Mucosa of descending colon (tissue), 3 donors: ENCODE data around the gene DLG1. TPM values are rescaled to one million over a fixed set of nuclear protein-coding genes. Genes with fewer than 3 reads are reported as not detected.

Experiments
- ATAC-seq: fragments of 200-7000 bp; cut with Tn5 transposase; one replicate; pipeline ENCODE4 v1.9.1; 2020; ENCODE audit warnings: mild to moderate bottlenecking, moderate library complexity
- DNase-seq, 3 donors: peaks; one replicate each; pipeline ENCODE4 v3.0.0-alpha.2; 2020
- H3K36me3 ChIP-seq: fragments of 200-600 bp; one replicate; pipeline ENCODE4 v1.8.0; 2021; ENCODE audit warnings: low read depth, mild to moderate bottlenecking
- H3K4me1 ChIP-seq: fragments of 200-600 bp; one replicate; pipeline ENCODE4 v1.8.0; 2021; ENCODE audit warnings: low read depth, mild to moderate bottlenecking
- H3K4me3 ChIP-seq: fragments of 200-600 bp; one replicate; pipeline ENCODE4 v1.8.0; 2021; ENCODE audit warnings: mild to moderate bottlenecking
- H3K9me3 ChIP-seq: fragments of 200-600 bp; one replicate; pipeline ENCODE4 v1.8.0; 2021; ENCODE audit warnings: mild to moderate bottlenecking
- intact Hi-C, 2 donors: fragments of 100-400 bp; cut with DNase I in 1 of 2; cut with micrococcal nuclease in 1 of 2; formaldehyde crosslinking; loops; one replicate each; pipeline versions ENCODE4 v1.11.0 to v1.11.1; 2022; cut with DNase I, micrococcal nuclease
- total RNA-seq, 3 donors: library from RNA; stranded (reverse); fragmentation: NEBNext Ultra II Directional in 2 of 3; extraction: Animal tissue kit (Norgen Biotek cat#: 25700) in 2 of 3; gene quantifications; one replicate each; pipeline versions ENCODE4 v1.2.1 to v1.2.4, GENCODE V29; 2021 to 2023
- TF ChIP-seq, protein P1 (sequence below): fragments of 200-600 bp; IDR thresholded peaks from one replicate; pipeline ENCODE4 v1.8.0; 2022; ENCODE audit warnings: antibody characterized with exemption, mild to moderate bottlenecking
- donor health status: DM: no; HTN: no; CAD: no; lungs with moderate emphysema.
- donor health status: DM: no; HTN: no; CAD: no.
- donor health status: DM: no; HTN: yes; CAD: no.

DLG1 gene
- total RNA-seq, 3 donors from 2014 or later, result 107 to 163 (median 134) TPM

DNA sequence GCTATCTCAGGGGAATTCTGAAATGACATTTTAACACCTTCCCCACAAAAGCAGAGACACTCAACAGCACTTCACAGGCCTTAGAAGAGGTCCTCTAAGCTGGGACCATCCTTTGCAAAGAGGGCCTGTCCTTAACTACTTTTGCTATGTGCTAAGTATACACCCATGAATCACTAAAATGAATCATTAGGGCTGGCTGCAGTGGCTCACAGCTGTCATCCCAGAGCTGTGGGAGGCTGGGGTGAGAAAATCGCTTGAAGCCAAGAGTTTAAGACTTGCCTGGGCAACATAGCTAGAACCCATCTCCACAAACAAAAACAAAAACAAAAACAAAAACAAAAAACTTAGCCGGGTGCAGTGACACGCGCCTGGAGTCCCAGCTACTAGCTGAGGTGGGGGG, 214.9 kb downstream of the DLG1 start:
- DNase-seq, result no peak
- Histone ChIP-seq H3K9me3 (no peaks in the 10 kb centered on the region), H3K4me3 (no peak overlapping the region), H3K36me3 (no peaks in the 10 kb centered on the region), H3K4me1 (no peaks in the 10 kb centered on the region)
- peak; percentile 21 for ATAC-seq
- TF ChIP-seq, protein P1, sequence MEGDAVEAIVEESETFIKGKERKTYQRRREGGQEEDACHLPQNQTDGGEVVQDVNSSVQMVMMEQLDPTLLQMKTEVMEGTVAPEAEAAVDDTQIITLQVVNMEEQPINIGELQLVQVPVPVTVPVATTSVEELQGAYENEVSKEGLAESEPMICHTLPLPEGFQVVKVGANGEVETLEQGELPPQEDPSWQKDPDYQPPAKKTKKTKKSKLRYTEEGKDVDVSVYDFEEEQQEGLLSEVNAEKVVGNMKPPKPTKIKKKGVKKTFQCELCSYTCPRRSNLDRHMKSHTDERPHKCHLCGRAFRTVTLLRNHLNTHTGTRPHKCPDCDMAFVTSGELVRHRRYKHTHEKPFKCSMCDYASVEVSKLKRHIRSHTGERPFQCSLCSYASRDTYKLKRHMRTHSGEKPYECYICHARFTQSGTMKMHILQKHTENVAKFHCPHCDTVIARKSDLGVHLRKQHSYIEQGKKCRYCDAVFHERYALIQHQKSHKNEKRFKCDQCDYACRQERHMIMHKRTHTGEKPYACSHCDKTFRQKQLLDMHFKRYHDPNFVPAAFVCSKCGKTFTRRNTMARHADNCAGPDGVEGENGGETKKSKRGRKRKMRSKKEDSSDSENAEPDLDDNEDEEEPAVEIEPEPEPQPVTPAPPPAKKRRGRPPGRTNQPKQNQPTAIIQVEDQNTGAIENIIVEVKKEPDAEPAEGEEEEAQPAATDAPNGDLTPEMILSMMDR, result no peak
- intact Hi-C loops, result no loop called here

DNA sequence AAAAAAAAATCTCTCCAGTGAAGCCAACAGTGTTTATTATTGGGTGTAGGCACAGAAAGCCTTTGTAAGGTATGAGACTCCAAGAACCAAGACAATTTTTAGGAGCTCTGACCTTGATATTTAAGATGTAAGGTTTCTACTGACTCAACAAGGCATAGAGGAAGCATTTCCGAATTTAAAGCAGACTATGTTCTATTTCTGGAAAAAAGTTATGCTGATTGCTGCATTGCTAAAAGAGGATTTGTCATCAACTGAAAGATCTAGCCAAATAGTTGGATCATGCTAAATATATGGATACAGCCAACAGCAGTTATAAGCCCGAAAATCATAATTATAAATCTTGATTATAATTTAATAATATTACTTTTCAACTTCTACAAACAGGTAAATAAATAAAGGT, 215.5 kb downstream of the DLG1 start:
- Histone ChIP-seq H3K4me3 (no peak overlapping the region), H3K9me3 (no peaks in the 10 kb centered on the region), H3K36me3 (no peaks in the 10 kb centered on the region), H3K4me1 (no peaks in the 10 kb centered on the region)
- ATAC-seq (no peak), DNase-seq (no peak)
- intact Hi-C loops, result no loop called here
- TF ChIP-seq, protein P1, result no peak

DNA sequence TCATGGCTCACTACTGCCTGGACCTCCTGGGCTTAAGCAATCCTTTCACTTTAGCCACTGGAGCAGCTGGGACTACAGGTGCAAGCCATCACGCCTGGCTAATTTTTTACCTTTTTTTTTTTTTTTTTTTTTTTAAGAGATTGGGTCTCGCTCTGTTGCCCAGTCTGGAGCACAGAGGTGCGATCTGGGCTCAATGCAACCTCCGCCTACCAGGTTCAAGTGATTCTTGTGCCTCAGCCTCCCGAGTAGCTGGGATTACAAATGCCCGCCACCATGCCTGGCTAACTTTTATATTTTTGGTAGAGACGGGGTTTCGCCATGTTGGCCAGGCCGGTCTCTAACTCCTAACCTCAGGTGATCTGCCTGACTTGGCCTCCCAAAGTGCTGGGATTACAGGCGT, 218.1 kb downstream of the DLG1 start:
- Histone ChIP-seq H3K36me3 (no peaks in the 10 kb centered on the region), H3K4me3 (no peak overlapping the region), H3K9me3 (no peaks in the 10 kb centered on the region), H3K4me1 (no peaks in the 10 kb centered on the region)
- DNase-seq (no peak), ATAC-seq (no peak)
- TF ChIP-seq, protein P1, result no peak
- intact Hi-C loops, result no loop called here

DNA sequence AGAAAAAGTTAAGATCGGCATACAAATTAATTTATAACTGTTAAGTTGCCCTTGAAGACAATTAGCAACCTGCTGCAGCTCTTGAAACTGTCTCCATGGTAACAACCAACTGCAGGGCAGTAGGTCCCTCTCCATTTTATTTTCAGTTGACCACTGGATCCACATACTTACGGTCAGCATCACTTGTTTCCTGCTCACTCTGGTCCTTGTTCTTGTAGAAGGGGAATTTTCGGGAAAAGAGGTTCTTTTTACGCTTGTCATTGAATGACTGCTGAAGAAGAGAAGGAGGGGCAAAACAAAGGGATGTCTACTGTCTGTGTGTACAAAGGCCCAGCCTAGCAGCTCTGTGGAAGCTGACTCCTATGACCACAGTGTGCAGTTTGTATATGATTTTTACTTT, 222.0 kb downstream of the DLG1 start:
- H3K4me3 ChIP-seq, result no peak overlapping the region
- no peaks in the 10 kb centered on the region for H3K4me1 ChIP-seq
- intact Hi-C loops, result no loop called here
- DNase-seq (no peak), ATAC-seq (no peak)
- H3K9me3 ChIP-seq, result no peaks in the 10 kb centered on the region
- TF ChIP-seq, protein P1, result no peak
- no peaks in the 10 kb centered on the region for H3K36me3 ChIP-seq

DNA sequence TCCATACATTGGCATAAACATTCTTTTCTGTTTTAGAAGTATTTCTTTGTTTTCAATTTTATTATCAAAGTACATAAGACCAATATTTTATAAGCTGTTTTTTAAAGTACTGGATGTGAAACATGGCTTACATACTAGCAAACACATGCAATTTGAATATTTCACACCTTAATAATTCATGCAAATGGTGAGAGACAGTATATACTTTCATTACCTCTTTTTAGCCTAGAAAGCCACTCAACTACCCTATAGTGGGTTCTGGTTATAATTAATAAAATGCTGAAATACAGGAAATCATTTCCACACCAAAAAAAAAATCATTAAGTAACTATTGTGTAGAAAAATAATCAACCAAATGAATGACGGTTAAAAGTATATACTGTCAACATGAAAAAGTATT, 230.3 kb downstream of the DLG1 start:
- peaks cover 4% of the 10 kb centered on the region for H3K36me3 ChIP-seq
- H3K4me3 ChIP-seq, result no peak overlapping the region
- intact Hi-C loops, result no loop called here
- ATAC-seq (no peak), DNase-seq (no peak)
- TF ChIP-seq, protein P1, result no peak
- H3K4me1 ChIP-seq, result no peaks in the 10 kb centered on the region
- H3K9me3 ChIP-seq, result no peaks in the 10 kb centered on the region

DNA sequence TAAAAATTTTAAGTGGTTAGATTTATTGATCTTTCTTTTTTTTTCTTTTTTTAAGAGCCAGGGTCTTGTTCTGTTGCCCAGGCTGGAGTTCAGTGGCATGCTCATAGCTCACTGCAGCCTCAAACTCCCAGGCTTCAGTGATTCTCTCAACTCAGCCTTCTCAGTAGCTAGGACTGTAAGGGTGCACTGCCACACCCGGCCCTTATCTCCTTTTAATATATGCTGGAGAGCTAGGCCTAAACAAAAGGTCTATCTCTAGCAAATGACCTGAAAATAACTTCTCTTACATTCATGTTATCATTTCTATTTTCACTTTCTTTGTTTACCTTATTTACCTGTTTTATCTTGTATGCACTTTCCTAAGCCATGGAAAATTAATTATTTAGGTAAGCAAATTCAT, 233.6 kb downstream of the DLG1 start:
- intact Hi-C loops, result no loop called here
- DNase-seq (no peak), ATAC-seq (no peak)
- TF ChIP-seq, protein P1, result no peak
- H3K4me1 ChIP-seq, result no peaks in the 10 kb centered on the region
- no peak overlapping the region for H3K4me3 ChIP-seq
- peaks cover 4% of the 10 kb centered on the region for H3K36me3 ChIP-seq
- no peaks in the 10 kb centered on the region for H3K9me3 ChIP-seq
